ENCODE measurements around the gene EHMT2. TPM values are rescaled to one million over a fixed set of nuclear protein-coding genes. Genes with fewer than 3 reads are reported as not detected.
A peak's percentile ranks its signal among the peaks of the same experiment; 100 is the strongest.

The EHMT2 gene
- polyA plus RNA-seq, 3 donors = 9.9 to 52.8 (median 16.0) TPM

GRCh38 chr6:31831350-31832215 is 65.9 kb downstream of the EHMT2 start:
- Mint-ChIP-seq H3K27me3 (ENCODE audit: low read depth in 3 of 3) (no peaks in the 10 kb centered on the region), H3K9me3 (no peaks in the 10 kb centered on the region), H3K4me1 (peaks cover 47% of the 10 kb centered on the region), H3K4me3 (peak overlapping the region; percentile 51 to 80), H3K36me3 (peaks cover 2 to 7% of the 10 kb centered on the region in 2 donors), H3K27ac (peak overlapping the region; percentile 87 to 95 (median 93))
- Histone ChIP-seq H4K20me1 (ENCODE audit: insufficient read depth, low read length) (peaks cover 9% of the 10 kb centered on the region), H3K27ac (ENCODE audit: low read depth in 1 of 2, low read length in 2 of 2) (peak overlapping the region; percentile 70 to 87), H3K9ac (ENCODE audit: insufficient read depth, low read length, poor library complexity, severe bottlenecking) (peak overlapping the region; percentile 21), H3K4me1 (ENCODE audit: control insufficient read depth in 1 of 2, insufficient read depth in 2 of 2, low read length in 2 of 2) (peaks cover 57 to 69% of the 10 kb centered on the region in 2 donors), H3K4me2 (replicated peaks; ENCODE audit: extremely low read depth, low read length, poor library complexity, severe bottlenecking) (peak overlapping the region; percentile 97), H3K79me2 (ENCODE audit: insufficient read depth, low read length) (peaks cover 59% of the 10 kb centered on the region), H2AFZ (ENCODE audit: insufficient read depth, low read depth, low read length, poor library complexity, severe bottlenecking) (no peak overlapping the region), H3K9me3 (replicated peaks in 1 of 2; ENCODE audit: control insufficient read depth in 1 of 2, insufficient read depth in 1 of 2, low read length in 2 of 2) (no peaks in the 10 kb centered on the region), H3K27me3 (ENCODE audit: control insufficient read depth in 2 of 2, insufficient read depth in 2 of 2, low read length in 2 of 2) (no peaks in the 10 kb centered on the region), H3K4me3 (replicated peaks in 1 of 3; ENCODE audit: low read depth in 2 of 3, low read length in 3 of 3) (peak overlapping the region in 1 of 3 experiments; percentile 88), H3K36me3 (replicated peaks in 1 of 2; ENCODE audit: control insufficient read depth in 1 of 2, insufficient read depth in 2 of 2, low read length in 2 of 2) (no peaks in the 10 kb centered on the region)
- intact Hi-C loops (cut with micrococcal nuclease) = loop anchor here (5.0 to 10.0 kb wide), 4 partner anchors 104 to 287 kb away; partner anchors contain the start of genes DDAH2 (in 2 of the 2), LY6G5C (in 2 of the 2), ATP6V1G2 (in 1 of the 2) and DDX39B (in 1 of the 2)
- 82% methylated on average over 3 of the region's 15 CpGs for WGBS (ENCODE audit: insufficient coverage)
- no peak for TF ChIP-seq CTCF (IDR thresholded peaks at IDR 0.05)
- DNase-seq = peak; percentile 23 to 37 (median 35)

- peaks cover 0 to under 1% of the 10 kb centered on the region in 2 donors for H3K36me3 Mint-ChIP-seq
- Histone ChIP-seq H4K20me1 (ENCODE audit: insufficient read depth, low read length) (peaks cover 4% of the 10 kb centered on the region), H3K36me3 (replicated peaks in 1 of 2; ENCODE audit: control insufficient read depth in 1 of 2, insufficient read depth in 2 of 2, low read length in 2 of 2) (no peaks in the 10 kb centered on the region), H3K9me3 (replicated peaks in 1 of 2; ENCODE audit: control insufficient read depth in 1 of 2, insufficient read depth in 1 of 2, low read length in 2 of 2) (no peaks in the 10 kb centered on the region), H3K27me3 (ENCODE audit: control insufficient read depth in 2 of 2, insufficient read depth in 2 of 2, low read length in 2 of 2) (no peaks in the 10 kb centered on the region), H3K4me3 (replicated peaks in 1 of 3; ENCODE audit: low read depth in 2 of 3, low read length in 3 of 3) (peak overlapping the region; percentile 63 to 88 (median 77)), H3K4me2 (replicated peaks; ENCODE audit: extremely low read depth, low read length, poor library complexity, severe bottlenecking) (peak overlapping the region; percentile 97), H3K9ac (ENCODE audit: insufficient read depth, low read length, poor library complexity, severe bottlenecking) (peak overlapping the region; percentile 0), H2AFZ (ENCODE audit: insufficient read depth, low read depth, low read length, poor library complexity, severe bottlenecking) (peak overlapping the region; percentile 29), H3K27ac (ENCODE audit: low read depth in 1 of 2, low read length in 2 of 2) (peak overlapping the region; percentile 64 to 76), H3K4me1 (ENCODE audit: control insufficient read depth in 1 of 2, insufficient read depth in 2 of 2, low read length in 2 of 2) (peaks cover 55 to 69% of the 10 kb centered on the region in 2 donors), H3K79me2 (ENCODE audit: insufficient read depth, low read length) (peaks cover 52% of the 10 kb centered on the region)
- no peaks in the 10 kb centered on the region for H3K27me3 Mint-ChIP-seq (ENCODE audit: low read depth in 3 of 3)
- peaks cover 46% of the 10 kb centered on the region for H3K4me1 Mint-ChIP-seq
- H3K9me3 Mint-ChIP-seq = no peaks in the 10 kb centered on the region
- H3K27ac Mint-ChIP-seq = peak overlapping the region; percentile 87 to 95 (median 93)
- DNase-seq = no peak
- H3K4me3 Mint-ChIP-seq = peak overlapping the region; percentile 80 to 96
- 50% methylated on average over 2 of the region's 6 CpGs for WGBS (ENCODE audit: insufficient coverage)
- intact Hi-C loops (cut with micrococcal nuclease) = loop anchor here (5.0 to 10.0 kb wide), 4 partner anchors 104 to 286 kb away; partner anchors contain the start of genes DDAH2 (in 2 of the 2), LY6G5C (in 2 of the 2), ATP6V1G2 (in 1 of the 2) and DDX39B (in 1 of the 2)
- no peak for TF ChIP-seq CTCF (IDR thresholded peaks at IDR 0.05)
Measured at GRCh38 chr6:31830886-31831335, 66.6 kb downstream of the EHMT2 start.

Small RNA genes lying within 50 kb of the gene (small RNA-seq; reads per million reads assigned to genes)
- not detected for gene AL645922.1 (ENCODE audit: insufficient read length, low read depth)
- gene SNORD48 (ENCODE audit: insufficient read length, low read depth) = 1,246 reads per million, percentile 99 among the genes with 10 or more reads in this experiment
- gene SNORD52 (ENCODE audit: insufficient read length, low read depth) = not detected

Other genes starting within 250 kb of the EHMT2 start
- gene BAG6, start 245.0 kb downstream of the EHMT2 start, polyA plus RNA-seq = 100 to 1,000 TPM in 1 of 3 donors, 10 to 100 TPM in 2; 15.4 to 195 (median 15.6) TPM
- 1 to 10 TPM; 4.2 to 8.3 (median 4.8) TPM for gene APOM, start 241.8 kb downstream of the EHMT2 start, polyA plus RNA-seq
- gene C6orf47, start 236.9 kb downstream of the EHMT2 start, polyA plus RNA-seq = 10 to 100 TPM in 2 of 3 donors, 1 to 10 TPM in 1; 8.0 to 23.4 (median 18.1) TPM
- 10 to 100 TPM; 10.8 to 13.9 (median 12.0) TPM for gene GPANK1, start 232.7 kb downstream of the EHMT2 start, polyA plus RNA-seq
- gene CSNK2B, start 231.6 kb downstream of the EHMT2 start, polyA plus RNA-seq = 100 to 1,000 TPM; 147 to 227 (median 195) TPM
- gene LY6G5B, start 227.7 kb downstream of the EHMT2 start, polyA plus RNA-seq = 10 to 100 TPM in 1 of 3 donors, under 1 TPM in 1, not detected in 1; 0.17 to 55.1 TPM
- 1 to 10 TPM; 4.8 to 7.3 (median 5.8) TPM for gene LY6G5C, start 216.6 kb downstream of the EHMT2 start, polyA plus RNA-seq
- 100 to 1,000 TPM in 1 of 3 donors, 10 to 100 TPM in 2; 53.0 to 122 (median 56.0) TPM for gene ABHD16A, start 194.4 kb downstream of the EHMT2 start, polyA plus RNA-seq
- gene LY6G6F, start 190.8 kb downstream of the EHMT2 start, polyA plus RNA-seq = under 1 TPM in 1 of 3 donors, not detected in 2; 0.51 TPM
- not detected for gene LY6G6D, start 182.3 kb downstream of the EHMT2 start, polyA plus RNA-seq
- under 1 TPM in 1 of 3 donors, not detected in 2; 0.27 TPM for gene LY6G6C, start 176.0 kb downstream of the EHMT2 start, polyA plus RNA-seq
- gene MPIG6B, start 174.3 kb downstream of the EHMT2 start, polyA plus RNA-seq = under 1 TPM; 0.09 to 0.75 (median 0.68) TPM
- gene DDAH2, start 168.4 kb downstream of the EHMT2 start, polyA plus RNA-seq = 10 to 100 TPM; 29.8 to 56.0 (median 30.6) TPM
- gene CLIC1, start 161.2 kb downstream of the EHMT2 start, polyA plus RNA-seq = 1,000 to 10,000 TPM in 2 of 3 donors, 100 to 1,000 TPM in 1; 676 to 1,304 (median 1,196) TPM
- gene MSH5, start 157.7 kb downstream of the EHMT2 start, polyA plus RNA-seq = 10 to 100 TPM in 1 of 3 donors, 1 to 10 TPM in 1, under 1 TPM in 1; 0.58 to 31.2 (median 1.9) TPM
- gene SAPCD1, start 135.0 kb downstream of the EHMT2 start, polyA plus RNA-seq = 10 to 100 TPM in 1 of 3 donors, not detected in 2; 10.4 TPM
- under 1 TPM in 1 of 3 donors, not detected in 2; 0.57 TPM for gene VWA7, start 120.4 kb downstream of the EHMT2 start, polyA plus RNA-seq
- 10 to 100 TPM; 22.2 to 28.9 (median 27.3) TPM for gene VARS1, start 101.9 kb downstream of the EHMT2 start, polyA plus RNA-seq
- gene LSM2, start 90.7 kb downstream of the EHMT2 start, polyA plus RNA-seq = 10 to 100 TPM; 26.0 to 41.0 (median 40.0) TPM
- gene HSPA1L, start 82.4 kb downstream of the EHMT2 start, polyA plus RNA-seq = under 1 TPM; 0.53 to 0.72 (median 0.55) TPM
- 100 to 1,000 TPM; 144 to 215 (median 200) TPM for gene HSPA1A, start 82.2 kb downstream of the EHMT2 start, polyA plus RNA-seq
- 10 to 100 TPM in 1 of 3 donors, 1 to 10 TPM in 2; 3.4 to 81.4 (median 4.8) TPM for gene HSPA1B, start 70.0 kb downstream of the EHMT2 start, polyA plus RNA-seq
- 10 to 100 TPM; 70.2 to 89.5 (median 81.8) TPM for gene NEU1, start 34.9 kb downstream of the EHMT2 start, polyA plus RNA-seq
- under 1 TPM in 1 of 3 donors, not detected in 2; 0.09 TPM for gene SLC44A4, start 18.7 kb downstream of the EHMT2 start, polyA plus RNA-seq
- gene ZBTB12, start 4.4 kb upstream of the EHMT2 start, polyA plus RNA-seq = under 1 TPM in 1 of 3 donors, not detected in 2; 0.11 TPM
- gene C2, start 30.0 kb upstream of the EHMT2 start, polyA plus RNA-seq = 1 to 10 TPM; 5.4 to 7.2 (median 6.5) TPM
- gene CFB, start 48.4 kb upstream of the EHMT2 start, polyA plus RNA-seq = 1 to 10 TPM in 1 of 3 donors, under 1 TPM in 1, not detected in 1; 0.37 to 2.2 TPM
- gene NELFE, start 61.3 kb upstream of the EHMT2 start, polyA plus RNA-seq = 10 to 100 TPM; 48.8 to 74.4 (median 61.4) TPM
- 10 to 100 TPM; 13.2 to 72.1 (median 13.2) TPM for gene SKIC2, start 61.5 kb upstream of the EHMT2 start, polyA plus RNA-seq
- gene DXO, start 74.4 kb upstream of the EHMT2 start, polyA plus RNA-seq = 10 to 100 TPM in 2 of 3 donors, 1 to 10 TPM in 1; 5.5 to 49.6 (median 10.4) TPM
- gene C4A, start 84.4 kb upstream of the EHMT2 start, polyA plus RNA-seq = 10 to 100 TPM in 1 of 3 donors, not detected in 2; 12.6 TPM
- 10 to 100 TPM in 1 of 3 donors, under 1 TPM in 1, not detected in 1; 0.18 to 11.6 TPM for gene C4B, start 117.1 kb upstream of the EHMT2 start, polyA plus RNA-seq
- under 1 TPM in 1 of 3 donors, not detected in 2; 0.16 TPM for gene CYP21A2, start 140.7 kb upstream of the EHMT2 start, polyA plus RNA-seq
- gene TNXB, start 211.6 kb upstream of the EHMT2 start, polyA plus RNA-seq = 1 to 10 TPM in 1 of 3 donors, not detected in 2; 1.2 TPM
- 100 to 1,000 TPM in 1 of 3 donors, 10 to 100 TPM in 2; 15.7 to 147 (median 17.8) TPM for gene ATF6B, start 230.5 kb upstream of the EHMT2 start, polyA plus RNA-seq
- gene FKBPL, start 232.6 kb upstream of the EHMT2 start, polyA plus RNA-seq = 1 to 10 TPM; 1.2 to 2.4 (median 1.8) TPM

Measured in CD14-positive monocyte (primary cell).